HG03066 (cell line): ENCODE data around the gene SH3BP5L.
"Not testable (repeated sequence)": the region's sequence is repeated elsewhere in the genome, so short reads cannot be mapped to it uniquely, and the experiment has no call there.

ENCODE experiments used
- ATAC-seq: cut with Tn5 transposase; IDR thresholded peaks from one replicate; pipeline ENCODE4 v1.9.1; 2021; ENCODE audit warnings: low read depth; ENCODE audit not compliant: unreplicated experiment

The SH3BP5L gene

DNA sequence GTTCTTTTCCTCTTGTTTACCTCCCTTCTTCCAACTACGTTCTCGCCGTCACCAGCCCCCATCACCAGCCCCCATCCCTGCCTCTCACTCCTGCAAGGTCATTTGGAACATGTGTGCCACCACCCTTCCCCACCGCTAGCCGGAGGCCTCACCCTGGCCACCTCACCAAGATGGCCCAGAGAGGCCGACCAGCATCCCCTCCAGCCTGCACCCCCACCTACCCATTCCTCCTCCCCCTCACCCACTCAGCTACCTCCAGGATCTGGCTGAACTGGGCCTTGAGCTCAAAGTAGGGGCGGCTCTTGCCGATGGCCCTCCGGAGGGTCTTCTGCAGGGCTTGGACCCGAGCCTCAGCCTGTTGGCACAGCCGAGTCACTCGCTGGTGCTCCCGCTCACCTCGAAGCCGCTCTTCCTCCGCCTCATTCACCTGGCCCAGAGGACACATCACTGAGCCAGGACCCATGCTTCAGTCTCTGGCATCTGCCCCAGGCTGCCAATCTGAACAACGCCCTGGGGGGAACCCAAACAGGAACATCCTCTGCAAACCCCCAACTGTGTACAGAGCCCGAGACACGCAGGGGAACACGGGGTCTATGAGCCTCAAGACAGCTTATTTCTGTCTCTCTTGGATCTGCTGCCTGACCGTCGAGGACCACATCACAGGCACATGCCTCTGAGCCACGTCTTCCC, 12.8 kb downstream of the SH3BP5L start:
- no peak for ATAC-seq

DNA sequence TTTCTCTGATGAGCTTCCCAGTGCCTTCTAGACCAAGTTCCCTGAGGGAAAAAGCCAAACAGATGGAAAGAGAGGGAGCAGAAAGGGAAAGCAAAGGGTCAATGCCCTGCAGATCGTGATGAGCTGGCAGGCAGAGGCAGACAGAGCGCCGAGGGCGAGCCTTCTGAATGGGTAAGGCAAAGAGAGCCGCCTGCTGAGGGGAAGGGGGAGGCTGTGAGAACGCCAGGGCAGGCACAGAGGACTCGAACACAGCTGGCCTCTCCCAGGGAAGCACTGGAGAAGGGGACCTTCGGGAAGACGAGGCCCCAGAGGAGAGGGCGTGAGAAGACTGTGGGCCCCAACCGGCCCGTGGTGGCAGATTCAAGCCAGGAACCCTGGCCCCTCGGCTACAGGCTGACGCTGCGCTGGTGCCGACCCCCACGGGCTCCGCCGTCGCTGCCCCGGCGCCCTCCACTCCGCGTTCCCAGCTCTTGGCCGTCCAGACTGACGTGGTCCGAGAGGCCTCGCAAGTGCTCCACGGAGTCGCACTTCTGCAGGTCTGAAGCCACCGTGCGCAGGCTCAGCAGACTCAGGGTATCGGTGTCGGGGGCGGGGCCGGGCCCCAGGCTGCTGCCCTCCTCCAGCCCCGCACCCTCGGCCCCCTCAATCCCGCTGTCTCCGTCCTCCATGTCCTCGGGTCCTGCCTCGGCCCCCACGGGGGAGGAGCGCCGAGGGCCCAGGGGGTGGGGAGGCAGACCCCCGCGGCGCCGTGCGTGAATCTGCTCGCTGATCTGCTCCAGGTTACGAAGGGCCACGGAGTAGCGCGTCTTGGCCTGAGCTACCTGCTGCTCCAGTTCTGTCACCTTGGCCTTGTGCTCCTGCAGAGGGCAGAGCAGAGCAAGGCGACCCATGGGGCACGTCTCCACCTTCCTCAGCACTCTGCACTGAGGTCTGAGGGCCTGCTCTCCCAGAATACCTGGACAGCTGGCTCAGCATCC, 13.9 kb downstream of the SH3BP5L start:
- no peak for ATAC-seq

DNA sequence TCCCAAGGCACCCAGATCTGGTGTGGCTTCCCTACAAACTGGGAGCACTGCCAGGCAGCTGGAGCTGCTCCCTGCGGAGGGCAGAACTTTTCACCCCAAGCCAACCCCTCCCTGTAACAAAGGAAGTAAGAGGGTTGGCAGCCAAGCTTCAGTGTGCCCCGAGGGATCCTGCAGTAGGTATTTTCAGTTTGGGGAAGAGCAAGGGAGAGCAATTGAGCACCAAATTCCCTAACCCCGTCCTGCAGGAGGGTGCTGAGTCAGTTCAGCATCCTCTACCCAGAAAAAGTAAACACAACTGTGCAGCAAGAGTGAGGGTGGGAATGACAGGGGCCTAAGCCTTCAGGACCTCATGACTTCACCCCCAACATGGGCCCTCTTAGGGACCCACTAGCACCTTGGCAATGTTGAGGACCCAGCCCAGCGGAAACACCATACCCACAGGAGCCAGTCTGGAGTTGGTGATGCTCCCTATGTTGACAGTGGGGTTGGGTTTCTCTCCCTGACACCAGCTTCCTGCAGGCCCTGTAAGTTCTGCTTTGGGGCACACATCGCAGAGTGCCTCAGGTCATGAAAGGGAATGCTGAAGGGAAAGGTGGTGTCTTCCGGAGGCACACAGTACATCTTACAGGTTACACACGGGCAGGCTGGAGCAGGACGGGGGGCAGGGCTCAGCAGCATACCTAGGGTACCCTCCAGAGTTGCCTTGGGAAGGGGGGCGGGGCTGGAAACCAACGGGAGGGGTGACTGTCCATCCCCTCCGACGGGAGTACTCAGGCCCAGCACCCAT, 14.8 kb downstream of the SH3BP5L start:
- no peak for ATAC-seq

DNA sequence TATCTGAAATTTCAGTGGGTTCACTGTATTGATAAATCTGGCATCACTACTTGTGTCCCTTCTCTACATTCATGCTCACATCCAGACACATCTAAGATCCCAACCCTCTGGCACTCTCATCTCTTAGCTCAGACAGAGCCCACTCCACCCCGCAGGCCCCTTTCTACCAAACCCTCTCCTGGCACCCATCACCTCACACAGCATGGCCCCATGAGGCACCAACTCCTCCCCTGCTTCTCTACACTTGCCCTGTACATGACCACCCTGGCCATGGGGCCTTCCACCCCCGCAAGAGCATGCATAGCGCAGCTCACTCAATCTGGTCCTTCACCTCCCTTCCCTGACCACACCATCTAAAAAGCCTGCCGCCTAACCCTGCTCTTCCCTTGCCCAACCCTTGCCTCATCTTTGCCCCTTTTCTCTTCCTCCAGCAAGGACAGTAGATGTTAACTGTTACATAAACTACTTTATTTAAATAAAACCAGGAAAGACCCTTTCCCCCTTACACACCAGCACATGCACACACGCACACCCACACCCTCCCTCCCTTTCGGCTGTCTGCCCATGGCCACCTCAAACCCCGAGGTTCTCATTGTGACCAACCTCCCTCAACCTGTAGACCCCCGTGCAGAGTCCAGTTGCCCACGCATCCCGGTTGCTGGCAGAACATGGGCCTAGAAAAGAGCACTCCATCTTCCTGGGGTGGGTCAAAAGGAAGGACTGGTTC, 15.6 kb downstream of the SH3BP5L start:
- no peak for ATAC-seq

DNA sequence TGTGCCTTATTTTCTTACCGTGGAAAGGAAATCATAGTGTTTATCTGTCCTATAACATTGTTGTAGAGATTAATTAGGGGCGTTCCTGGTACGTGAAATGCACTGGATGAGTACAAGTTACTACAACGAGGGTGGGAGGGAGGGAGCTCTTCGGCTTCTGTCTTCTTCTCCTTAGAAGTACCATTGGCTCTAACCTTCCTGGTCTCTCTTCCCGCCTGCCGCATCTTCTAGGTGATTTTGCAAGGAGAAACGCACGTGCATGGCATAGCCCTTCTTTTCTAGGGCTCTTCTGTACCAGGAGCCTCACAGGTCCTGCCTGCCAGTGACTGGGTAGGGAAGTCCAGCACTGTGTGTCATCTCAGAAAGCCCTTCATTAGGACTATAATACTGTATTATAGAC, 16.8 kb downstream of the SH3BP5L start:
- ATAC-seq = no peak

DNA sequence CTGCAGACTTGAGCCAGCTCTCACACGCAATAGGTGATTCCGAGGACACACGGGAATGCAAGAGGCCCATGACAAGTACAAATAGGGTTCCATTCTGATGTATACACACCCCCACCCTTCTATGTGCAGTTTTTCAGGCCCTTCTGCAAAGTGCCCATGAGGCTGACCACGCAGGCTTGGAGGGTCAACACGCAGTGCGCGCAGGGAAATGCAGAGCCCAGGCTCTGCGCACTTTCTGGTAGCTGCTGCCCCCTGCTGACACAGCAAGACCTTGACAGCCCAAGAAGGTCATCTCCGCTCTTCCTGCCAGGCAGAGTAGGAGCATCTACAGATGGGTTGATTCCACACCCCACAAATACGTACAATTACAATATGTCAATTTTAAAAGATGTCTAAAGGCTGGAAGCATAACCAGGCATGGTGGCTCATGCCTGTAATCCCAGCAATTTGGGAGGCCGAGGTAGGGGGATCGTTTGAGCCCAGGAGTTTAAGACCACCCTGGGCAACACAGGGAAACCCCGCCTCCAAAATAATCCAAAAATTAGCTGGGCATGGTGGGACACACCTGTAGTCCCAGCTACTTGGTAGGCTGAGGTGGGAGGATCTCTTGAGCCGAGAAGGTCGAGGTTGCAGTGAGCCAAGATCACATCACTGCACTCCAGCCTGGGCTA, 18.5 kb downstream of the SH3BP5L start:
- peak; percentile 44 for ATAC-seq

DNA sequence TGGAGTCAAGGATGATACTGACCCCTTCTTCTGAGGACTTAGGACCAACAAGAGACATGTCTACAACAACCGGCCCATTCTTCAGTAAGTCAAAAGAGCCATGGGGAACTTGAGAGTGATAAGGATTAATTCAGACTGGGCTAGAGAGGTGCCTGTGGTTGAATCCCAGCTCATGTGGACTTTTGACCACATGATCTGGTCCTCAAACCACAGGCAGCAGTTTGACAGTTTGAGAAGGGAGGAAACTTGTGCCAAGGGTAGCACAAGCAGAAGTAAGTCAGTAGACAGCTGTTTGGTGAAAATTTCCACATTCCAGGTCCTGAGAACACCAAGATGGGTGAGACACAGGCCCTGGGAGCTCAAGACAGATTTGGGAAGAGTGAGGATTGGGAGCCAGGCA, 19.8 kb downstream of the SH3BP5L start:
- ATAC-seq = no peak

DNA sequence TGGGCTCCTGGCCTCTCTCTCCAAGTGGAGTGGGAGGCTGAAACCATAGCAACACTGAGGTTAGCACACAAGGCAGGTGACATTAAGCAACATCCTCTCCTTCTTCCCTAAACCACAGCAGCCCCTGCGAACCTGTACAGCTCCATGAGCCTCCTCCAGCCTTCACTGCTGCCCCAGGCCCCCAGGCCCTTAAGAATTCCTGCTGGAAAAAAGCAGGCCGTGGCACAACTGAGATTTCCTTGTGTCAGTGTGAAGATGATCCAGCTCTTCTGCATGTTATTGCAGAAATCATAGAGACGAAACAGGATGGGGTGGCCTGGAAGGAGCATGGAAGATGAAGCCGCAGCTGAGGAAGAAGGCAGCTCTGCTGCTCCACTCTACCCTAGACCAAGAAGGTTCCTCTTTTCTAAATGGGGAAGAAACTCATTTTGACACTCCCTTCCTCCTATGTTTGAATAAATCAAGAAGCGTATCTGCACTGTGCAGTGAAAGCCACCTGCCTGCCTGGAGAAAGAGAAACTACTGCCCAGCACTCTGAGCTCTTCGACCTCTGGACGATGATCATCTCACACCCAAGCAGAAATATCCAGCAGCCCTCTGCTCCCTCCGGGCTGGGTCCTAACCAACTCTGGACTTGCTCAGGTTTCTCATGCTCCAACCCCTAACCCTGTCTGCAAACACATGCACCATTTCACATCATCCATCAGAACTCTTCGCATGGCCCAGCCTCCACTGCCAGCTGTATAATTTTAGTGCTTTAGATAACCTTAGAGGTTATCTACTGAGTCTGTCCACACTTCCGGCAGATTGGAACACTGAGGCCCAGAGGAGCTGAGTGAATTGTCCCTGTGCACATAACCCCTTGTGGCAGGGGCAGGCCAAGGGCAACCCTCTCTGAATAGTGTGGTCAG, 20.7 kb downstream of the SH3BP5L start:
- peak; percentile 83 for ATAC-seq

DNA sequence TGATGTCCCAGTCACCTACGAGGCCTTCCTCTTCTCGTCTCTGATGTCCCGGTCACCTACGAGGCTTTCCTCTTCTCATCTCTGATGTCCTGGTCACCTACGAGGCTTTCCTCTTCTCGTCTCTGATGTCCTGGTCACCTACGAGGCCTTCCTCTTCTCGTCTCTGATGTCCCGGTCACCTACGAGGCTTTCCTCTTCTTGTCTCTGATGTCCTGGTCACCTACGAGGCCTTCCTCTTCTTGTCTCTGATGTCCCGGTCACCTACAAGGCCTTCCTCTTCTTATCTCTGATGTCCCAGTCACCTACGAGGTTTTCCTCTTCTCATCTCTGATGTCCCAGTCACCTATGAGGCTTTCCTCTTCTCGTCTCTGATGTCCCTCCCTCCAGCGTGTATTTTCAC, 22.2 kb downstream of the SH3BP5L start:
- ATAC-seq = not testable (repeated sequence)

DNA sequence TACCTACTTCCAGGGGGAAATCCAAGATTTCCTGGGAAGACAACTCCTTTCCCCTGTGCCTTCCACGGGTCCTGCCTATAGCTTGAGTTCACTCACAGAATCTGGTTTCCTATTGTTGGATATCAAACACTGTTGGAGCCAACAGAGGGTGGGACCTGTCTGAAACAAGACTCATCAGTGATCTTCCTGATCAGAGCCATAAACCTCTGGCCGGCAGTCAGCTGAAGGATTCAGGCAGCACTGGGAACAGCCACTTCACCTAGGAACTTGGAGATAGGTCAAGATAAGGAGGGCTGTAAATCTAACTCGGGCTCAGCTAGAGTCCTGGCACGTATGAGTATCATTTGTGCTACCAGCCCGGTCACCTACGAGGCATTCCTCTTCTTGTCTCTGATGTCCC, 23.3 kb downstream of the SH3BP5L start:
- no peak for ATAC-seq

DNA sequence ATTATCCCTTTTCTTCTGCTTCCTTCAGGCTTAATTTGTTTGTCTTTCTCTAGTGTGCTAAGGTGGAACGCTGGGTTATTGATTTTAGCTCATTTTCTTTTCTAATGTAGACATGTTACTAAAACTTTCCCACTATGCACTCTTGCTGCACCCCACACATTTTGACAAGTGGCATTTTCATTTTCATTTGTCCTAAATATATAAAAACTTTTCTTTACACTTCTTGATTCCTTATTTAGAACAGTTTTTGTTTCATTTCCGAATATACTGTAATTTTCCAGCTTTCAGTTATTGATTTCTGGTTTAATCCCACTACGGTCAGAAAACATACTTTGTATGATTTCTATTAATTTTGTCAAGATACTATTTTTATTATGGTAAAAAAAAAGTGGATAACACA, 25.3 kb downstream of the SH3BP5L start:
- ATAC-seq = no peak

DNA sequence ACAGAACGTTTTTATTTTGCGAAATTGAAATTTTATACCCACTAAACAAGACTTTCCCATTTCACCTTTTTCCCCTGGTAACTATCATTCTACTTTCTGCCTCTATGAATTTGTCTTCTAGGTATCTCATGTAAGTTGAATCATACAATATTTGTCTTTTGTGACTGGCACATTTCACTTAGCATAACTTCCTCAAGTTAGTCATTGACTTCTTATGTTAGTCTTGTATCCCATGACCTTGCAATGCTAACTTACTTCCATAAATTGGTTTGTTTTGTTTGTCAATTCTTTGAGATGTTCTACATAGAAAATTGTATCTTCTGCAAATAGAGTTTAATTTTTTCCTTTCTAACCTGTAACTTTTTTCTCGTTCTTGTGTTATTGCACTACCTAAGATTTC, 26.9 kb downstream of the SH3BP5L start:
- ATAC-seq = no peak

DNA sequence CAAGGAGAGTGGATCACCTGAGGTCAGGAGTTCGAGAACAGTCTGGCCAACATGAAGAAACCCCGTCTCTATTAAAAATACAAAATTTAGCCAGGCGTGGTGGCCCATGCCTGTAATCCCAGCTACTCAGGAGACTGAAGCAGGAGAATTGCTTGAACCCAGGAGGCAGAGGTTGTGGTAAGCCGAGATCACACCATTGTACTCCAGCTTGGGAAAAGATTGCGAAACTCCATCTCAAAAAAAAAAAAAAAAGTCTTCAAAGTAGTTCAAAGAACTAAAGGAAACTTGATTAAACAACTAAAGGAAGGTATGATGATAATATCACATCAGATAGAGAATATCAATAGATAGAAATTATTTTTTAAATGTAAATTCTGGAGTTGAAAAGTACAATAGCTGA, 31.1 kb downstream of the SH3BP5L start:
- ATAC-seq = not testable (repeated sequence)

DNA sequence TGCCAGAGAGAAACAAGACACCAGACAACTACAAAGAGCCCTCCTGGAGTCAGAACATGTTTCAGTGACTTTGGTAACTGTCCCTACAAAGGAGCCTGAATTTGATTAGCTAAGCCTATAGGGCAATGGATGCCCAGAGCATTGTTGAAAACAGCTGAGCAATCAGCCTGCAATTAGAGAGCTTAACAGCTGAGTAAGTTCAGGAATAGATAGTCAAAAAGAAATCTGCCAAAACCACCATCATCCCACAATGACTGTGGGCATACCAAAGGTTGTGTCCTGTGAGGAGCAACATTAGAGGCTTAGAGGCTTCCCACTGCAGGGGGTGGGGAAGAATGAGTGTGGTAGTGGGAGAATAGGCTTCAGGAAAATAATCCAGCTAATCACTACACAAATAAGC, 32.1 kb downstream of the SH3BP5L start:
- ATAC-seq = peak; percentile 75

DNA sequence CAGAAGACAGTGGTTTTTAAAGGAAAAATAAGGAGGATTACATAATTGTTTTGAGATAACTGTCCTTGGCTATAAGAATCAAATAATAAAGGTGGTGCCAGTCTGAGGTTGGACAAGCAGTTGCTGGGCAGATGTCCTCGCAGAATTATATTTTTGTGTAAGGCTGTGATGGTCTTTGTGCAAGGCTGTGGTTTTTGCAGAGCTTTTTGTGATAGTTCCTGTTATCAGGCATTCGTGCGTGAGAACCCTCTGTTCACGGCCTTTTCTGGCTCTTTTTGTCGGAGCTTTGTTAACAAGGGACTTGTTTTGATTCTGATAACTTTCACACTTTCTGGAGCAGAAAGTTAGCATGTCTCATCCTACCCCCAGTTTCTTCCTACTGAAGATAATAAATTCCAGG, 33.4 kb downstream of the SH3BP5L start:
- no peak for ATAC-seq

DNA sequence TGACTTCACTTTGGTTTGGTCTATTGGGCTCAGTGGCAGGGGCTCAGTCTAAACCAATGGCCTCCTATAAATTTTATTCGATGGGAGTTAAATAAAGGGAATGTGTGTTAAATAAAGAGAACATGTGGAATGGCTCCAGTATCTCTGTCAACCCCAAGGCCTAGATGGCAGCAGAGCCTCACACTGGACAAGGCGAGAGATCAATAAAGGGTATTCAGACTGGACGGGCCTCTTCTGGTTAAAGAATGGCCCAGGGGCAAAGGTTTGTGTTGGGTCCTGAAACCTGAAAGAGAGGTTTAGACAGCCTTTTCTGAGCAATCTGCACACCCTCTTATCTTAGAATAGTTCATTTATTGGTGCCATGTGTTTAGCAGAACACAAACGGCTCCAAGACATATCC, 34.7 kb downstream of the SH3BP5L start:
- no peak for ATAC-seq

DNA sequence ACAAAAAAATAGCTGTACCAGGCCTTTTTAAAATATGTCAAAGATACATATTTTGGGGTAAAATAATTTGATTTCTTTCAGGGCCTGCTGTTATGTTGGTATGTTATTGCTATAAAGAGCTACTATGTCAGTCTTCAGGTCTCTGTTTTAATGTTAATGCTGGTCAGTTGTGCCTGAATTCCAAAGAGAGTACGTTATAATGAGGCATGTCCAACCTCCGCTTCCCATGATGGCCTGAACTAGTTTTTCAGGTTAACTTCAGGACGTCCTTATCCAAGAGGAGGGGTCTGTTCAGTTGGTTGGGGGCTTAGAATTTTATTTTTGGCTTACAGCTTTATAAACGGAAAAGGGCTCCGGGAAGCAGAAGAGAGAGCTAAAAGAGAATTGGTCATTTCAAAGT, 35.3 kb downstream of the SH3BP5L start:
- ATAC-seq = no peak

DNA sequence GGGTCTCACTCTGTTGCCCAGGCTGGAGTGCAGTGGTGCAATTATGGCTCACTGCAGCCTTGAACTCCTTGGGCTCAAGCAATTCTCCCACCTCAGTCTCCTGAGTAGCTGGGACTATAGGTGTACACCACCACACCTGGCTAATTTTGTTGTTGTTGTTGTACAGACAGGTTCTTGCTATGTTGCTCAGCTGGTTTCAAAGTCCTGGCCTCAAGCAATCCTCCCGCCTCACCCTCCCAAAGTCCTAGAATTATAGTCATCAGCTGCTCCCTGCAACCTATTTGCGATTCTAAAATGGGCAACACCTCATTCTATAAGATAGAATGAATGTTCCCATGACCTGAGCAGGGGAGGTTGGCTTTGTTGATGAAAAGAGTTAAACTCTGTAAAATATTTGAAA, 36.4 kb downstream of the SH3BP5L start:
- ATAC-seq = not testable (repeated sequence)

DNA sequence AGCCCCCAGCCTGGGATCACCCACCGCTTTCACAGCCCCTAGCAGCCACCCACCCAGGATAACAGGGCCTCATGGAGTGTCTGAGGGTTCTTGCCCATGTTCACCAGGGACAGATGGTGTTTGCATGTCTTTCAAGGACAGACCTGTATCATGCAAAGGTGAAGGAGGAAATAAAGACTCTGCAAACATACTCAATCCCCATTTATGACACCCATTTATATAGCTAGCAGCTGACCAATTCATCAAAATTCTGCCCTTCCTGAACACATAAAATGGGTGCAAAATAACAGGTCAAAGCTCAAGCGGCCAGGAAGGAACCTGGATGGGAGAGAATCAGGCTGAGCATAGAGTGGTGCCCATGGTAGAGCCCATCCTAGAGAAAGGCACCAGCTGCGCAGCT, 37.4 kb downstream of the SH3BP5L start:
- ATAC-seq = no peak
